Measurements from ENCODE around the gene FAM53B. TPM values are rescaled to one million over a fixed set of nuclear protein-coding genes. Genes with fewer than 3 reads are reported as not detected.

Gene FAM53B
- total RNA-seq, 6 experiments from 2014 or later: 4.4 to 10.8 (median 4.8) TPM

GRCh38 chr10:124654686-124655085, 89.5 kb downstream of the FAM53B start:
- Histone ChIP-seq H3K4me1 (peaks cover 0 to 1% (median 0%) of the 10 kb centered on the region in 4 donors), H3K4me3 (no peak overlapping the region), H3K27me3 (no peaks in the 10 kb centered on the region), H3K9me3 (no peaks in the 10 kb centered on the region), H3K36me3 (no peaks in the 10 kb centered on the region), H3K27ac (peak overlapping the region in 1 of 3 donors; percentile 4)
- WGBS (ENCODE audit: insufficient coverage, low coverage, low lambda C conversion rate, missing lambda C conversion rate): 60% methylated on average over 2 of the region's 7 CpGs
- no peak for ATAC-seq
- TF ChIP-seq, protein P1, sequence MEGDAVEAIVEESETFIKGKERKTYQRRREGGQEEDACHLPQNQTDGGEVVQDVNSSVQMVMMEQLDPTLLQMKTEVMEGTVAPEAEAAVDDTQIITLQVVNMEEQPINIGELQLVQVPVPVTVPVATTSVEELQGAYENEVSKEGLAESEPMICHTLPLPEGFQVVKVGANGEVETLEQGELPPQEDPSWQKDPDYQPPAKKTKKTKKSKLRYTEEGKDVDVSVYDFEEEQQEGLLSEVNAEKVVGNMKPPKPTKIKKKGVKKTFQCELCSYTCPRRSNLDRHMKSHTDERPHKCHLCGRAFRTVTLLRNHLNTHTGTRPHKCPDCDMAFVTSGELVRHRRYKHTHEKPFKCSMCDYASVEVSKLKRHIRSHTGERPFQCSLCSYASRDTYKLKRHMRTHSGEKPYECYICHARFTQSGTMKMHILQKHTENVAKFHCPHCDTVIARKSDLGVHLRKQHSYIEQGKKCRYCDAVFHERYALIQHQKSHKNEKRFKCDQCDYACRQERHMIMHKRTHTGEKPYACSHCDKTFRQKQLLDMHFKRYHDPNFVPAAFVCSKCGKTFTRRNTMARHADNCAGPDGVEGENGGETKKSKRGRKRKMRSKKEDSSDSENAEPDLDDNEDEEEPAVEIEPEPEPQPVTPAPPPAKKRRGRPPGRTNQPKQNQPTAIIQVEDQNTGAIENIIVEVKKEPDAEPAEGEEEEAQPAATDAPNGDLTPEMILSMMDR (IDR thresholded peaks at IDR 0.05): no peak
- no peak for TF ChIP-seq POLR2A (IDR thresholded peaks at IDR 0.05)
- DNase-seq: no peak
- intact Hi-C loops (cut with DNase I): no loop called here

DNA sequence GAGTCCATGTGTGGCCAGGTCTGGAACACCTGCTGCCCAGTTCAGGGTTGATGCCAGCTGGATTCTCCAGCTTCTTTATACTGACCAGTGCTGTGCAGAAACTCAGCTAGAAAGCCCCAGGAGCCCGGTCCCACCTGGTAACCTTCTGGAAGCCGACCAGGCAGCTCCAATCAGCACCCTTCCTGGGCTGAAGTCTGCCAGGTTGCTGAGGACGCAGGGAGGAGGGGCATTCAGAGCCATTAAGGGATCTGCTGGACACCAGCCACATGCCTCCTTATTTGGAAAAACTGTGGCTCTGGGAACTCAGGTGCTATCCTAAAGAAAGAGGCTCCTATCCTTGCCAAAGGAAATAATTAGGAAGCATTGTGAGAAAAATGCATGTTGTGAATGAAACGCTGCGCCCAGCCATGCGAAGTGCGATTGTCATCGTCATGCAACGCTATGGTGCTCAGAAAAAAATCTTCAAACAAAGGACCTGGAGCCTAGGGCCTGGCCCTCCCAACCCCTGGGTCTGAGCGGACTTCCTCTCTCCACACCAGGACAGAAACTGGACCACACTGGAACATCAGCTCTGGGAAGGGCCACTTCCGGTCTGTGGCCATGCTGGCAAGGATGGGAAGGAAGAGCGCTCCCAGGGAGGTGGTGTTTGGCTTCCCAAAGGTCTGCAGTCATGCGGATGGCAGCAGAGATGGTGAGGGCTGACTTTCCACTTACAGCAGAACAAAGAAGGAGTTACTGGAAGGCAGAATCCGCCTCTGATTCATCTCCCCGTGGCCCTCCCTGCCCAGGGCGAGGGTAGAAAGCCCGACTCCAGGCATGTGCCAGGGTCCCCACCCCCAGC, 90.1 kb downstream of the FAM53B start:
- Histone ChIP-seq H3K36me3 (no peaks in the 10 kb centered on the region), H3K27ac (peak overlapping the region in 1 of 3 donors; percentile 4), H3K4me1 (peaks cover 0 to 8% (median 0%) of the 10 kb centered on the region in 4 donors), H3K27me3 (no peaks in the 10 kb centered on the region), H3K9me3 (no peaks in the 10 kb centered on the region), H3K4me3 (no peak overlapping the region)
- TF ChIP-seq, protein P1 (IDR thresholded peaks at IDR 0.05): no peak
- no peak for TF ChIP-seq POLR2A (IDR thresholded peaks at IDR 0.05)
- intact Hi-C loops (cut with DNase I): no loop called here
- WGBS (ENCODE audit: insufficient coverage, low coverage, low lambda C conversion rate, missing lambda C conversion rate): 74% methylated on average over 9 of the region's 17 CpGs
- ATAC-seq (peak in 3 of 4 donors; percentile 11 to 35 (median 12)), DNase-seq (no peak)

- Histone ChIP-seq H3K27ac (no peak overlapping the region), H3K27me3 (no peaks in the 10 kb centered on the region), H3K9me3 (no peaks in the 10 kb centered on the region), H3K4me3 (no peak overlapping the region), H3K36me3 (no peaks in the 10 kb centered on the region), H3K4me1 (peaks cover 0 to 15% (median 2%) of the 10 kb centered on the region in 4 donors)
- TF ChIP-seq, protein P1 (IDR thresholded peaks at IDR 0.05): no peak
- TF ChIP-seq POLR2A (IDR thresholded peaks at IDR 0.05): no peak
- no CpG with 5 or more reads among the region's 7 CpGs for WGBS (ENCODE audit: insufficient coverage, low coverage, low lambda C conversion rate, missing lambda C conversion rate)
- no peak for DNase-seq
- no peak for ATAC-seq
- intact Hi-C loops (cut with DNase I): no loop called here
Measured at GRCh38 chr10:124653311-124653710, 90.9 kb downstream of the FAM53B start.

- intact Hi-C loops (cut with DNase I): no loop called here
- no peaks in the 10 kb centered on the region for H3K9me3 ChIP-seq
- H3K4me3 ChIP-seq: no peak overlapping the region
- TF ChIP-seq, protein P1 (IDR thresholded peaks at IDR 0.05): no peak
- TF ChIP-seq POLR2A (IDR thresholded peaks at IDR 0.05): no peak
- peaks cover 0 to 17% (median 2%) of the 10 kb centered on the region in 4 donors for H3K4me1 ChIP-seq
- no peaks in the 10 kb centered on the region for H3K27me3 ChIP-seq
- no CpG with 5 or more reads among the region's 8 CpGs for WGBS (ENCODE audit: insufficient coverage, low coverage, low lambda C conversion rate, missing lambda C conversion rate)
- ATAC-seq (no peak), DNase-seq (no peak)
- H3K27ac ChIP-seq: no peak overlapping the region
- H3K36me3 ChIP-seq: no peaks in the 10 kb centered on the region
Measured at GRCh38 chr10:124652701-124653100, 91.5 kb downstream of the FAM53B start.
